Left ventricle myocardium inferior (tissue), 1 donor: ENCODE measurements around the gene HACD3. TPM values are rescaled to one million over a fixed set of nuclear protein-coding genes. Genes with fewer than 3 reads are reported as not detected.

ENCODE experiments used
- DNase-seq: peaks from one replicate; pipeline ENCODE4 v3.0.0-alpha.2; 2020
- H3K27ac ChIP-seq: fragments of 200-600 bp; replicated peaks from 2 replicates; pipeline ENCODE4 v1.8.0; 2021
- H3K27me3 ChIP-seq: fragments of 200-600 bp; 2 replicates; pipeline ENCODE4 v1.8.0; 2021; ENCODE audit warnings: low read depth
- H3K36me3 ChIP-seq: fragments of 200-600 bp; 2 replicates; pipeline ENCODE4 v1.8.0; 2021
- H3K4me1 ChIP-seq: fragments of 200-600 bp; 2 replicates; pipeline ENCODE4 v1.8.0; 2021
- H3K4me3 ChIP-seq: fragments of 200-600 bp; 2 replicates; pipeline ENCODE4 v1.8.0; 2021; ENCODE audit warnings: mild to moderate bottlenecking, moderate library complexity
- H3K9me3 ChIP-seq: fragments of 200-600 bp; replicated peaks from 2 replicates; pipeline ENCODE4 v1.8.0; 2021
- CTCF ChIP-seq: fragments of 200-600 bp; IDR thresholded peaks from 2 replicates; pipeline ENCODE4 v1.8.0; 2021; ENCODE audit warnings: antibody characterized with exemption, mild to moderate bottlenecking, borderline replicate concordance
- intact Hi-C: fragments of 100-400 bp; cut with micrococcal nuclease; formaldehyde crosslinking; loops from one replicate; pipeline ENCODE4 v1.11.0; 2022
- total RNA-seq: library from RNA; stranded (reverse); fragmentation: NEBNext Ultra II Directional; extraction: Animal tissue kit (Norgen Biotek cat#: 25700); gene quantifications from one replicate; pipeline ENCODE4 v1.2.1, GENCODE V29; 2021
- donor health status: DM: no; HTN: yes; CAD: no; lungs with severe emphysema.

Gene HACD3
- total RNA-seq, 1 donor from 2014 or later = 8.9 TPM

DNA sequence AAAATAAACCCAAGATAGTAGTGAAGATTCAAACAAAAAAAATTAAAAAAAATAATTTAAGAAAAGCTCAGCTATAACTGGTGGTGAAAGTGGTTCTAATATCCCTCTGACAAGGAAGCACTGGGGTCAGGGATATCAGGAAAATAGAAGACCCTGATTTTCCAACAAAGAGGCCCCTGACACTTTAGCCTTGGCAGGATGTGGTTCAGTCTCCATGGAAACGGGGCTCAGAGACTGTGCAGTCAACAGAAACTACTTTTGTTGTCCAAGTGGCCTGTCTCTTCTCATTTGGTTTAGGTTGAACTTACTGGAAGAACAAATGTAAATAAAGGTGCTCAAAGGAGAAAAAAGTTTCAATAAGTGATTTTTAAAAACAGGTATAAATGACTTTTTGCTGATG lies 53.4 kb downstream of the HACD3 start:
- H3K4me1 ChIP-seq = peaks cover 8% of the 10 kb centered on the region
- DNase-seq = no peak
- intact Hi-C loops = no loop called here
- peak overlapping the region; percentile 8 for H3K27ac ChIP-seq
- peaks cover 90% of the 10 kb centered on the region for H3K36me3 ChIP-seq
- no peaks in the 10 kb centered on the region for H3K9me3 ChIP-seq
- no peak overlapping the region for H3K4me3 ChIP-seq
- no peaks in the 10 kb centered on the region for H3K27me3 ChIP-seq
- TF ChIP-seq CTCF = no peak

- H3K27ac ChIP-seq = peak overlapping the region; percentile 8
- no peak for DNase-seq
- H3K27me3 ChIP-seq = no peaks in the 10 kb centered on the region
- no peak overlapping the region for H3K4me3 ChIP-seq
- intact Hi-C loops = no loop called here
- peaks cover 90% of the 10 kb centered on the region for H3K36me3 ChIP-seq
- no peaks in the 10 kb centered on the region for H3K9me3 ChIP-seq
- no peak for TF ChIP-seq CTCF
- peaks cover 8% of the 10 kb centered on the region for H3K4me1 ChIP-seq
Observed at GRCh38 chr15:65584241-65584640, 54.0 kb downstream of the HACD3 start.

DNA sequence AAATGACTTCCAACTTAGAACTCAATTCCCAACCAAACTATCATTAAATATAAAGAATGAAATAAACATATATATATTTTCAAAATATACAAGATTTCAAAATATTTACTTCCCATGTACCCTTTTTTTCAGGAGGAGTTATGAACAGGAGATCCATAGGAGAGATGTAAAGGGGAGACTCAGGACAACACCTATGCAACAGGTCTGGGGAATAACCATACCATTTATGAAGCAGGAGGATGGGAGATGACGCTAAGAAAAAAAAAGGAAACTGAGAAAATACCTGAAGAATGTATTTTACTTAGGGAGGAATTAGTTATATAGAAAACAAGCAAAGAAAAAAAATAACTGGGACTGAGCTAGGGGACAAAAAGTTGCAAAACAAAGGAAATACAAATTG lies 56.8 kb downstream of the HACD3 start:
- Histone ChIP-seq H3K27me3 (no peaks in the 10 kb centered on the region), H3K27ac (no peak overlapping the region), H3K36me3 (peaks cover 90% of the 10 kb centered on the region), H3K9me3 (no peaks in the 10 kb centered on the region), H3K4me1 (peaks cover 8% of the 10 kb centered on the region), H3K4me3 (no peak overlapping the region)
- DNase-seq = no peak
- TF ChIP-seq CTCF = no peak
- intact Hi-C loops = no loop called here

DNA sequence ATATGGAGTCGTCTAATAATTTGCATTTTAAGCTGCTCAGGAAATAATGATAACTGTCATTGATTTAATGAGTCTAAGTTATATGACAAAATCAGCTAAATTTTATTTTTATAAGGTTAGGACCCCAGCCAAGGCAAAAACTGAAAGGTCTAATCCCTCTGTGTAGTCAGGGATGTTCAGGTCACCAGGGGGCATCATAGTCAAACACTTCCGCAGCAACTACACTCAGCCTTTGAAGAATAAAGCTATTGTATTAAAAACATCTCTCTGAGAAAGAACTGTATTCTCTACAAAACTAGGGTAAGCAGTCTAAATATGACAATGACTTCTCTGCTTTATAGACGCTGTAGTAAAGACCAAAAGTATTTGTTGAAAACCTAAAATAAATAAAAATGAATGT lies 65.7 kb downstream of the HACD3 start:
- Histone ChIP-seq H3K36me3 (peaks cover 96% of the 10 kb centered on the region), H3K4me1 (peaks cover 8% of the 10 kb centered on the region), H3K27ac (no peak overlapping the region), H3K9me3 (no peaks in the 10 kb centered on the region), H3K4me3 (no peak overlapping the region), H3K27me3 (no peaks in the 10 kb centered on the region)
- peak; percentile 31 for TF ChIP-seq CTCF
- DNase-seq = no peak
- intact Hi-C loops = no loop called here

- intact Hi-C loops = no loop called here
- Histone ChIP-seq H3K36me3 (peaks cover 96% of the 10 kb centered on the region), H3K27me3 (no peaks in the 10 kb centered on the region), H3K4me3 (no peak overlapping the region), H3K9me3 (no peaks in the 10 kb centered on the region), H3K4me1 (peaks cover 8% of the 10 kb centered on the region), H3K27ac (no peak overlapping the region)
- DNase-seq = no peak
- TF ChIP-seq CTCF = no peak
Observed at GRCh38 chr15:65598468-65598867, 68.2 kb downstream of the HACD3 start.

GRCh38 chr15:65599677-65600076 lies 69.4 kb downstream of the HACD3 start:
- no peak for DNase-seq
- Histone ChIP-seq H3K27ac (no peak overlapping the region), H3K4me3 (no peak overlapping the region), H3K4me1 (peaks cover 8% of the 10 kb centered on the region), H3K36me3 (peaks cover 97% of the 10 kb centered on the region), H3K27me3 (no peaks in the 10 kb centered on the region), H3K9me3 (no peaks in the 10 kb centered on the region)
- TF ChIP-seq CTCF = no peak
- intact Hi-C loops = no loop called here
